Ectodermal cell (in vitro differentiated cells): ENCODE results near the gene FADS2.

Experiments
- H3K27ac ChIP-seq: 2 replicates; pipeline ENCODE4 v1.7.0; 2013; ENCODE audit warnings: mild to moderate bottlenecking, low read depth, low read length; ENCODE audit not compliant: insufficient read depth, poor library complexity, severe bottlenecking
- H3K27me3 ChIP-seq: 2 replicates; pipeline ENCODE4 v1.7.0; 2013; ENCODE audit warnings: mild to moderate bottlenecking, low read length; ENCODE audit not compliant: insufficient read depth, control insufficient read depth, poor library complexity, severe bottlenecking
- H3K36me3 ChIP-seq: one replicate; pipeline ENCODE4 v1.7.0; 2013; ENCODE audit warnings: low read length; ENCODE audit not compliant: control insufficient read depth, insufficient read depth
- H3K4me1 ChIP-seq: one replicate; pipeline ENCODE4 v1.7.0; 2013; ENCODE audit warnings: low read length; ENCODE audit not compliant: control insufficient read depth, insufficient read depth
- H3K4me3 ChIP-seq: 2 replicates; pipeline ENCODE4 v1.7.0; 2013; ENCODE audit warnings: low read depth, low read length, control low read depth; ENCODE audit not compliant: insufficient read depth
- H3K9me3 ChIP-seq: 2 replicates; pipeline ENCODE4 v1.7.0; 2013; ENCODE audit warnings: mild to moderate bottlenecking, low read length, moderate library complexity; ENCODE audit not compliant: control insufficient read depth
- WGBS, 2 experiments: methylation state at CpG; one replicate each; pipeline ENCODE4 v1.1.7; 2013; ENCODE audit warnings: missing lambda C conversion rate in 2 of 2; 5-methylcytosine and 5-hydroxymethylcytosine counted together

The FADS2 gene

DNA sequence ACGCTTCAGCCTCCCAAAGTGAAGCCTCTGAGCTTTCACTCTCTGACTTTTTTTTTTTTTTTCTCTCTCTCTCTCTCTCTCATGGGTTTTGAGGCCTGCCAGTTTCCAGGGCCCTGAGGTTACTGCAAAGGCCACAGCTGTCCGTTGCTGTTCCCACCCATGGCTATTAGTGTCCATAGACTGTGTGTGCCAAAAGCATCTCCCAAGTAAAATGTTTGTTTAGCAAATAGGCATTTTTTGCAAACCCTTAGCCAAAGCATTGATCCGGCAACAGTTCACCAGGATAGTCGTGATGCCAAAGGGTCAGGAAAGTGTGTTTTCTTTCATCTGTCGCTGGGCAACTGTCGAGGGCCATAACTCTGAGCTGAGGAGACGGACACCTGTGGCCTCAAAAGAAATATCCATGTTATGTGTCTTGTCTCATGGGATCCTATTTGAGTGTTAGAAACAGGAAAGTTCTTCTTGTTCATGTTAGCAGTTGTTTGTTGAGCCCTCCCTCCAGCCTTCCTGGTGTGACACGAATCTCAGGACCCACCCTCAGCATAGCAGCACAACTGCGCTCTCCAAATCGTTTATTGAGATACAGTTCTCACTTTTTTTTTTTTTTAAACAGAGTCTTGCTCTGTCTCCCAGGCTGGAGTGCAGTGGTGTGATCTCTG is 18.4 kb downstream of the FADS2 start:
- Histone ChIP-seq H3K36me3 (peaks cover 62% of the 10 kb centered on the region), H3K9me3 (no peaks in the 10 kb centered on the region), H3K4me3 (no peak overlapping the region), H3K4me1 (no peaks in the 10 kb centered on the region), H3K27ac (no peak overlapping the region), H3K27me3 (no peaks in the 10 kb centered on the region)
- WGBS, 2 experiments: 93 to 96% methylated on average over 10 of the region's 10 CpGs

DNA sequence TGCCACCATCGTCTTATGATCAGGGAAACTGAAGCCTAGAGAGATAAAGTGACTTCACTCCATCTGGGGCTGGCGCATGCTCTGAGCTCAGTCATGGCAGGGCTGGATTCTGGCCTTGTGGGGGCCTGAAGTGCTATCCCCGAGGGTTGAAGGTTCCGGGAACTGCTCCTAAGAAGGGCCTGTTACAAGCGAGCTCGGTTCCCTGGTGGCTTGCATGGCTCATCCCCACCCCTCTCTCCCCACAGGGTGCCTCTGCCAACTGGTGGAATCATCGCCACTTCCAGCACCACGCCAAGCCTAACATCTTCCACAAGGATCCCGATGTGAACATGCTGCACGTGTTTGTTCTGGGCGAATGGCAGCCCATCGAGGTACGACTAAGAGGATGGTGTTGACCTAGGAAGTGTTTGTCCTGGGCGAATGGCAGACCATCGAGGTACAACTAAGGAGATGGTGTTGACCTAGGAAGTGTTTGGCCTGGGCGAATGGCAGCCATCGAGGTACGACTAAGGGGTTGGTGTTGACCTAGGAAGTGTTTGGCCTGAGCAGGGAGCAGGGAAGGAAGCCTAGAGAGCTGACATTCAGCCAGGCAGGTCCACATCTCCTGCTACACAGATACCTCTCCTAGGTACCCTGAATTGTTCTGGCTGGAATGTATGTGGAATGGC is 19.9 kb downstream of the FADS2 start:
- H3K36me3 ChIP-seq: peaks cover 54% of the 10 kb centered on the region
- WGBS, 2 experiments: 95 to 96% methylated on average over 18 of the region's 18 CpGs
- no peak overlapping the region for H3K27ac ChIP-seq
- H3K9me3 ChIP-seq: no peaks in the 10 kb centered on the region
- H3K4me1 ChIP-seq: no peaks in the 10 kb centered on the region
- no peaks in the 10 kb centered on the region for H3K27me3 ChIP-seq
- H3K4me3 ChIP-seq: no peak overlapping the region

DNA sequence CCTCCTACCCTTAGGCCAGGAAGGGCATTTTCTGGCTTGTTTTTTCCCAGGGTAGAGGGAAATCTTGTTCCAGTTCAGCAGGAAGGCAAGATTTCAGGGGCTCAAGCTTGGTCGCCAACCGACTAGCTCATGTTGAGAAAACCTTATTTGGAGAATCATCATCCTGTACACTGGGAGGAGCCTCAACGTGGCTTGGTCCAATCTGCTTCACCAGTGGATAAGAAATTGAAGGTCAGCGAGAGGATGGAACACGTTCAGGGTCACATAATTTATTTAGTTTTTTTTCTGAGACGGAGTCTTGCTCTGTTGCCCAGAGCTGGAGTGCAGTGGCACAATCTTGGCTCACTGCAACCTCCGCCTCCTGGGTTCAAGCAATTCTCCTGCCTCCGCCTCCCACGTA is 20.5 kb downstream of the FADS2 start:
- peaks cover 54% of the 10 kb centered on the region for H3K36me3 ChIP-seq
- H3K27ac ChIP-seq: no peak overlapping the region
- H3K4me3 ChIP-seq: no peak overlapping the region
- 94 to 95% methylated on average over 9 of the region's 9 CpGs for WGBS, 2 experiments
- no peaks in the 10 kb centered on the region for H3K27me3 ChIP-seq
- H3K9me3 ChIP-seq: no peaks in the 10 kb centered on the region
- no peaks in the 10 kb centered on the region for H3K4me1 ChIP-seq

DNA sequence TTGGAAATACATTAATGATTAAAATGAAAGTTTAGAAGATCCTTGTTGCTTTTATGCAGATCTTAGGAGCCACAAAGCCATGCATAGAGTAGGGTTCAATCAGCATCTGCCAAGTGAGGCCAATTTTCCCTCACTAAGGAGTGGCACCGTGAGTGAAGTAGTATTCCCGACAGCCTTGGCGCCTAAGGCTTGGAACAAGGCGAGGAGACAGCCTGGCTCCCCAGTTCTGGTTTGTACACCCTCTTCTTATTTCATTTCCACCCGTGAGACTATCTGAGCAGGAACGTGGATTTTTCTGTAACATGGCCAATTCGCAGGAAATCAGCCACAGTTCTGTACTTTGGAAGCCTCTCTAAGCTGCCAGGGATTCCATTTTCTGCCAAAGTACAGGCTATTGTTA is 22.6 kb downstream of the FADS2 start:
- Histone ChIP-seq H3K27me3 (no peaks in the 10 kb centered on the region), H3K4me1 (no peaks in the 10 kb centered on the region), H3K27ac (no peak overlapping the region), H3K36me3 (peaks cover 67% of the 10 kb centered on the region), H3K4me3 (no peak overlapping the region), H3K9me3 (no peaks in the 10 kb centered on the region)
- 96 to 97% methylated on average over 7 of the region's 7 CpGs for WGBS, 2 experiments

DNA sequence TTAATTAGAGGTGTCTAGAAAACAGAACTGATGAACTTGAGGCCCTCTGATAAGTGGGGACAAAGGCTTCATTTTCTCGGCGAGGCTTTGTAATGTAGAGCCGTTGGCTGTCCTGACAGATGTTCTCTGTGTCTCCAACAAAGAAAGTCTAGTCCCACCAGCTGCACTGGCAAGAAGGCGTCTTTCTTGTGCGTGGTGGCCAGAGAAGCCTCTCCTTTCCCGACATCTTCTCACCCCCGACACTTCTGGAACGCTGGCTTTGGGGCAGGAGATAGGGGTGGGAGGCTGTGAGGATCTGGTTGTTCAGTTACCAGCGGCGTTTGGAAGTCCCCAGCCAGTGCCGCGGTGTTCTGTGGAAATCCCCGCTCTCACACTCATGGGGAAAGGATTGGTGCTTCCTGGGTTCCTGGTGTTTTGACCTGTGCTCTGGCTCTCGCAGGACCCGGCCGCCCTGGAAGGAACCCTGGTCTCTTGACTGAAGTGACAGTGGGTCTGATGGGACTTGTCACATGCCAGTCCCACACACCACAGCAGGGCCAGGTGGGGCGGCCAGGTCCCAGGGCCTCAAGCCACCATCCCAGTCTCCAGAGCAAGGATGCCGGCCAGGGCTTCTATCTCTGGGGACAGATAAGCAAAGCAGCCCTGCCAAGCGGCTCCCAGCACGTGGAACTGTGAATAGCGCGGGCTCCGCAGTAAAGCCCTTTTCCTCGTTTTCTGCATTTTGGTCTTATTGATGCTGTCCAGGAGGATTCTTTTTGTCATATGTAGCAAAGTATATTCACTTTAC is 23.2 kb downstream of the FADS2 start:
- Histone ChIP-seq H3K36me3 (peaks cover 73% of the 10 kb centered on the region), H3K27ac (no peak overlapping the region)

DNA sequence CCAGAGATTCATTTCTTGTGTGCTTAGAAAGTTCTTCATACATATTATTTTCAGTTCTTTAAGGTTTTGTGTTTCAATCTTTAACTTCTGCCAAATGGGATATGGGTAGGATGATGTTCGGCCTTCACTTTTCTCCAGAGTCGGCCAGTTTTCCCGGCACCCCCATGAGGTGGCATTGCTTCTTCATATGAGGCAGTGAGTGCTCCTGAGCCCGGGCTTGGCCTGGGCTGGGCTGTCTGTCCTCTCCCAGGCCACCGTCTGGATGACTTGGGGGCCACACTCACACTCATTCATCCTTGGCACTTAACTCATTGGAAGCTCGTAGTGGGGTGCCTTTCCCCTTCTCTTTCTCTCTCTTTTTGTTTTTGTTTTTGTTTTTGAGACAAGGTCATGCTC is 23.8 kb downstream of the FADS2 start:
- 91 to 94% methylated on average over 6 of the region's 6 CpGs for WGBS, 2 experiments
- H3K4me3 ChIP-seq: no peak overlapping the region
- H3K4me1 ChIP-seq: no peaks in the 10 kb centered on the region
- no peaks in the 10 kb centered on the region for H3K27me3 ChIP-seq
- no peaks in the 10 kb centered on the region for H3K9me3 ChIP-seq
- no peak overlapping the region for H3K27ac ChIP-seq
- H3K36me3 ChIP-seq: peaks cover 78% of the 10 kb centered on the region

More for the DNA sequence above, 23.2 kb downstream of the FADS2 start:
- no peaks in the 10 kb centered on the region for H3K27me3 ChIP-seq
- H3K4me1 ChIP-seq: no peaks in the 10 kb centered on the region
- 91 to 97% methylated on average over 24 of the region's 24 CpGs for WGBS, 2 experiments
- no peak overlapping the region for H3K4me3 ChIP-seq
- no peaks in the 10 kb centered on the region for H3K9me3 ChIP-seq

DNA sequence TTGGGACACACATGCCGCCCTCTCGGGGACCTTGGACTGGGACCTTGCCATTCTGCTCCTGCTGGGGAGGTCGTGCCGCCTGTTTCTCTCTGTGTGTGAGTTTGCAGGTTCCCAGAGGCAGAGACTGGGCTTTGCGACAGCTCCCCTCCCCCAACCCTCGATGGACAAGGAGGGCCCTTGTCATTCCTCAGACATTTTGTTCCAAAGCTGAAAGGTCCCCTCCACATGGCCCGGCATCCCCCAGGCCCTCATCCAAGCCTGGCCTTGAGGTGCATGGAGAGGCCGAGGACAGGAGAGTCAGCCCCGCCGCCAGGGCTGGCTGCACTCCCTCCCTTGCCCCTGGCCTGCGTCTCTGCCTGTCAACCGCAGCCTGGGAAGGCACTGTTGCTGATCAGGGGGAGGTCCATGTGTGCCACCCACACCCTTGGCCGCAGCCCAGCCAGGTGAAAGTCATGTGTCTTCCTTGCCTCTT is 25.6 kb downstream of the FADS2 start:
- Histone ChIP-seq H3K27me3 (no peaks in the 10 kb centered on the region), H3K27ac (no peak overlapping the region), H3K36me3 (peaks cover 73% of the 10 kb centered on the region), H3K9me3 (no peaks in the 10 kb centered on the region), H3K4me1 (no peaks in the 10 kb centered on the region), H3K4me3 (no peak overlapping the region)
- 90 to 92% methylated on average over 13 of the region's 13 CpGs for WGBS, 2 experiments

DNA sequence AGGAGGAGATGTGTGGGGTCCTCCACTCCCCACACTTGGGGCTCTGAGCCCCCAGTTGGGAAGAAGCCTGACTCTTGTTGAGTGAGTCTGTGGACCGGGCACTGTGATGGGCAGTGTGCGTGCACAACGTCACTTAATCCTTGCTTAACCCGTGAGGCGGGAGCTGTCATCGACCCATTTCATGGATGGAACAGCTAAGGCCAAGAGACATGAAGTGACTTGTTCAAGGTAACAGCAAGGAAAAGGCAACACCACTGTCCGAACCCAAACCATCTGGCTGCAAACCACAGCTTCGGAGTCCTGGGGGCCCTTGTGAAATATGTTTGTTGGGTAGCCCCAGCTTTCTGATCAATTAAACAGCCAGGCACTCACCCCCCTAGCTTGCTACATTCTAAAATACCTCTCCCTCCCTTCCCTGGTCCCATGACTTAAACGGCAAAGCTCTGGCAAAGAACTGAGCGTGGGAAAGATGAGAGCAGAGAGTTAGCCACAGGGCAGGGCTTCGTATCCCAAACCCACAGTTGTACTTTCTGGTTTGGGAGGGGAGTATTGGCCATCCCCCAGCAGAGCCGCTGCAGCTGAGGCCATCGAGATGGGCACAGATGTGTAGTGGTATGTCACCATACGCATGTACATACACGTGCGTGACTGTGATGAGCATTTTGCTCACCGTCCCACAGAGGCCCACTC is 26.3 kb downstream of the FADS2 start:
- H3K27me3 ChIP-seq: no peaks in the 10 kb centered on the region
- no peaks in the 10 kb centered on the region for H3K9me3 ChIP-seq
- no peak overlapping the region for H3K4me3 ChIP-seq
- H3K4me1 ChIP-seq: no peaks in the 10 kb centered on the region
- no peak overlapping the region for H3K27ac ChIP-seq
- H3K36me3 ChIP-seq: peaks cover 71% of the 10 kb centered on the region
- WGBS, 2 experiments: 95 to 96% methylated on average over 17 of the region's 17 CpGs

DNA sequence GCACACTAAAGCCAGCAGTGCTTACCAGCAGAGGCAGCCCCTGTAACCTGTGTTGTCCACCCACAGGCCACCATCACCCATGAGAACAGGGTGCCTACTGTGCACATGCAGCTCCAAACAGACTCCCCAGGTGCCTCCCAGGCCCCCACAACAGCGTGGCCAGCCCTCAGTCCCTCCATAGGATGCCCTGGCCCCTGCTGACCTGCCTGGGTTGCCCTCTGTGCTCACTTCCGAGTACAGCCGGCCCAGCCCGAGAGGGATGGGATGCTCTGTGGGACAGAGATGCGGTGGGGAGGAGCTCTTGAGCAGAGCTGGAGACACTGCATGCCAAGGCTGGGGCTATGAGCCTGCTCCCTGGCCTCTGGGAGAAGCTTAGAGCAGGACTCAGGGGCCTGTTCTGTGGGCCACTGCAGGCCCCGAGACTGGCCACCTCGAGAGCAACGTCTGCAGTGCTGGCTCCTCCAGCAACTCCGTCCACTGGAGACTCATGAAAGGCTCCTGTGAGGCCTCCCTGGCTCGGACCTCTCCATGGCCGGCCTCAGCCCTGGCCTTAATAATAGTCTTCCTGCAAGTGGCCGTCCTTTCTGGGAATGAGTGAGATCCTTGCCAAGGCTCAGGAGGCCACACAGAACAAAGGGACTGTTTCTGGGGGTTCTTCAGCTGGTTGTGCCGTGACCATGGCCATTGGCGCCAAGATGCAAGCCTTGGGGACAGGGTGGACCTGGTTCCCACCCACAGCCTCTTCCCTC is 27.0 kb downstream of the FADS2 start:
- H3K36me3 ChIP-seq: peaks cover 70% of the 10 kb centered on the region
- H3K4me1 ChIP-seq: no peaks in the 10 kb centered on the region
- no peak overlapping the region for H3K27ac ChIP-seq
- WGBS, 2 experiments: 95 to 96% methylated on average over 14 of the region's 14 CpGs
- no peaks in the 10 kb centered on the region for H3K27me3 ChIP-seq
- no peak overlapping the region for H3K4me3 ChIP-seq
- no peaks in the 10 kb centered on the region for H3K9me3 ChIP-seq
